Spleen (tissue), 3 donors: ENCODE results near the gene SSBP2.

Experiments
- POLR2A ChIP-seq, 3 donors: fragments of 450-650 bp; IDR thresholded peaks; one replicate each; pipeline ENCODE4 v1.5.1; 2017; ENCODE audit warnings: antibody characterized with exemption in 3 of 3, mild to moderate bottlenecking in 1 of 3
- POLR2AphosphoS5 ChIP-seq, 3 donors: sonication (generic); formaldehyde crosslinking; IDR thresholded peaks; one replicate each; pipeline ENCODE4 v1.5.1; 2017; ENCODE audit warnings: antibody characterized with exemption in 3 of 3

- TF ChIP-seq POLR2A (IDR thresholded peaks at IDR 0.05) (no peak), POLR2AphosphoS5 (IDR thresholded peaks at IDR 0.05) (no peak)
These were observed 33.0 kb downstream of the SSBP2 start for GRCh38 chr5:81717860-81718259.
